SK-N-MC (cell line): ENCODE data around the gene ANKRD13B.

Source experiments
- EZH2 ChIP-seq: fragments of 200-600 bp; sonication (generic); IDR thresholded peaks from one replicate; pipeline ENCODE4 v1.6.1; 2017; ENCODE audit warnings: antibody characterized with exemption
- POLR2AphosphoS5 ChIP-seq: IDR thresholded peaks from 2 replicates; pipeline ENCODE4 v1.6.1; 2012; ENCODE audit warnings: mild to moderate bottlenecking, low read depth, low read length, borderline replicate concordance

DNA sequence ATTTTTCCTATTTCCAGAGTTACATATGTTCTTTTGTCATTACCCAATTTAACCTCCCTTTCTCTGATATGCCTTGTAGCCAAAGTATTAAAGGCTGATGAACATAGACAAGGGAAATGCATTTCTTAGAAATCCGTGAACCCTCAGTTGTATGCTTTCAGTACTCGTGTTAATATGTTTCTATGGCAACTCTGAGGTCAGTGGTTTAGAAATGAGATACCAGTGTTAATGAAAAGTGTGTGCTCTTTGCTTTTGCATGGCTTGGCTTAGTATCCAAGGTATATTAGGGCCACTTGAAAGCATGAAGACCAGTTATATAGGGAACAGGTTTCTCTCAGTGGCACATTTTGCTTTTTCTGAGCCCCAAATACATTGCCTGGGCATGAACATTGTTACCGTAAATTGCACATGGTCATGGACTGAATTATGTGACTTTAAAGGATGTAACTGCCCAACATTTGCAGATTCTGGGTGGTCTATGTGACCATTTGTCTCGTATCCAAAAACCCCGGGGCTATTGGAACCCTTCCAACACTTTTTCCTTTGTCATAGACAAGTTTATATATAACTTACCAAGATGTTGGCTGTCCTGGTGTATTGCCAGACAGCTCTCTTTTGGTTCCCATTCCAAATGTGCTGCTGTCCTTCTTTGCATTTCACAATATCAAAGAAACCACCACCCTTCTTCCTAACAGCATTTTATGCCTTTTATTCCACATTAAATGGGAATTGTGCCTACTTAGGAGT is 43.6 kb upstream of the ANKRD13B start:
- no peak for TF ChIP-seq POLR2AphosphoS5
- no peak for TF ChIP-seq EZH2
